GM12878 (cell line): ENCODE data around the gene RPIA. TPM values are rescaled to one million over a fixed set of nuclear protein-coding genes. Genes with fewer than 3 reads are reported as not detected.

Experiments used
- ATAC-seq: fragments of 200-7000 bp; cut with Tn5 transposase; 3 replicates; pipeline ENCODE4 v1.9.1; 2020; ENCODE audit warnings: mild to moderate bottlenecking, moderate library complexity
- BruUV-seq: library from RNA; stranded (reverse); fragments of 400-500 nt; replicated peaks from 2 replicates; lab custom pipeline; 2021; lab: Mats Ljungman, UMichigan
- CTCF ChIA-PET: fragments of 300-600 bp; sonication (Branson Sonifier 250); formaldehyde crosslinking; extraction: SDS; loops from one replicate; lab custom pipeline; 2021; ENCODE audit warnings: inconsistent platforms; lab: Yijun Ruan, JAX
- POLR2A ChIA-PET: fragments of 350-600 bp; formaldehyde crosslinking; extraction: SDS; loops from one replicate; lab custom pipeline; 2021; ENCODE audit warnings: inconsistent platforms; lab: Charles Lee
- RAD21 ChIA-PET: fragments of 300-600 bp; sonication (Branson Sonifier 250); formaldehyde crosslinking; loops from one replicate; lab custom pipeline; 2023; ENCODE audit warnings: antibody characterized with exemption; ENCODE audit not compliant: unreplicated experiment; lab: Charles Lee
- SMC1A ChIA-PET: fragments of 300-600 bp; sonication (Branson Sonifier 250); formaldehyde crosslinking; loops from one replicate; lab custom pipeline; 2023; ENCODE audit not compliant: unreplicated experiment, uncharacterized antibody; lab: Charles Lee
- DNase-seq: peaks from one replicate; pipeline ENCODE4 v3.0.0-alpha.2; 2011; ENCODE audit warnings: low read depth, low spot score
- FAIRE-seq: peaks from 3 replicates; lab custom pipeline; 2011; peaks lifted over from hg19 to GRCh38; lab: Jason Lieb, UNC
- H2AFZ ChIP-seq: 2 replicates; pipeline ENCODE4 v1.6.0; 2011; ENCODE audit warnings: low read depth, low read length, control low read depth; ENCODE audit not compliant: control insufficient read depth
- H3K27ac ChIP-seq: 2 replicates; pipeline ENCODE4 v1.5.1; 2011; ENCODE audit warnings: control low read depth; ENCODE audit not compliant: control insufficient read depth, insufficient read depth
- H3K27me3 ChIP-seq, 2 experiments: replicated peaks in 1 of 2; 2 replicates each; pipeline versions ENCODE4 v1.6.0 to v1.6.1; 2011; ENCODE audit warnings: low read length in 1 of 2; ENCODE audit not compliant: control insufficient read depth in 2 of 2, insufficient read depth in 2 of 2
- H3K36me3 ChIP-seq, 2 experiments: 2 replicates each; pipeline ENCODE4 v1.5.1; 2011; ENCODE audit warnings: low read length in 1 of 2; ENCODE audit not compliant: control insufficient read depth in 2 of 2, insufficient read depth in 2 of 2
- H3K4me1 ChIP-seq: 2 replicates; pipeline ENCODE4 v1.6.1; 2011; ENCODE audit warnings: mild to moderate bottlenecking, low read length, moderate library complexity, mixed read lengths; ENCODE audit not compliant: control insufficient read depth, insufficient read depth
- H3K4me2 ChIP-seq: 2 replicates; pipeline ENCODE4 v1.6.0; 2011; ENCODE audit warnings: control low read depth; ENCODE audit not compliant: control insufficient read depth, insufficient read depth
- H3K4me3 ChIP-seq: fragments of 200-600 bp; sonication (generic); 2 replicates; pipeline ENCODE4 v1.5.1; 2016
- H3K79me2 ChIP-seq: 2 replicates; pipeline ENCODE4 v1.6.0; 2011; ENCODE audit warnings: low read length; ENCODE audit not compliant: control insufficient read depth, insufficient read depth
- H3K9ac ChIP-seq: 2 replicates; pipeline ENCODE4 v1.8.0; 2011; ENCODE audit warnings: low read length, control low read depth, mixed read lengths; ENCODE audit not compliant: control insufficient read depth, insufficient read depth
- H3K9me3 ChIP-seq: replicated peaks from 3 replicates; pipeline ENCODE4 v1.5.1; 2011; ENCODE audit warnings: mild to moderate bottlenecking, low read length; ENCODE audit not compliant: control insufficient read depth, insufficient read depth
- H4K20me1 ChIP-seq: 2 replicates; pipeline ENCODE4 v1.6.0; 2011; ENCODE audit not compliant: control insufficient read depth, insufficient read depth
- BMI1 ChIP-seq: fragments of 450-650 bp; IDR thresholded peaks from 2 replicates; pipeline ENCODE4 v1.6.1; 2016; ENCODE audit warnings: mild to moderate bottlenecking, moderate library complexity, borderline replicate concordance
- FOXM1 ChIP-seq: IDR thresholded peaks from 2 replicates; pipeline ENCODE4 v1.6.1; 2012; ENCODE audit warnings: low read depth, mild to moderate bottlenecking, inconsistent platforms, low read length, moderate library complexity
- MLLT1 ChIP-seq: fragments of 450-650 bp; IDR thresholded peaks from 2 replicates; pipeline ENCODE4 v1.6.1; 2016; ENCODE audit warnings: mild to moderate bottlenecking
- MTA2 ChIP-seq: fragments of 450-650 bp; IDR thresholded peaks from 2 replicates; pipeline ENCODE4 v1.6.1; 2016; ENCODE audit warnings: low read depth, mild to moderate bottlenecking, moderate library complexity
- MXI1 ChIP-seq: fragments of 150-350 bp; IDR thresholded peaks from 2 replicates; pipeline ENCODE4 v1.6.1; 2011; ENCODE audit warnings: low read depth, mild to moderate bottlenecking, inconsistent platforms, low read length, improper control_type of control experiment
- NR2C1 ChIP-seq: fragments of 450-650 bp; IDR thresholded peaks from 2 replicates; pipeline ENCODE4 v1.6.1; 2017; ENCODE audit warnings: antibody characterized with exemption, mild to moderate bottlenecking, moderate library complexity
- NR2C2 ChIP-seq: IDR thresholded peaks from 2 replicates; pipeline ENCODE4 v1.6.1; 2011; ENCODE audit warnings: borderline replicate concordance, low read depth; ENCODE audit not compliant: control insufficient read depth, insufficient read length
- SIX5 ChIP-seq: IDR thresholded peaks from 2 replicates; pipeline ENCODE4 v1.6.1; 2011; ENCODE audit warnings: mild to moderate bottlenecking, low read depth, low read length, moderate library complexity; ENCODE audit not compliant: severe bottlenecking
- SMARCA5 ChIP-seq: fragments of 450-650 bp; IDR thresholded peaks from 2 replicates; pipeline ENCODE4 v1.6.1; 2017; ENCODE audit warnings: mild to moderate bottlenecking
- STAT3 ChIP-seq: IDR thresholded peaks from 2 replicates; pipeline ENCODE4 v1.6.1; 2011; ENCODE audit warnings: low read depth, low read length, improper control_type of control experiment
- SUPT20H ChIP-seq: IDR thresholded peaks from 2 replicates; pipeline ENCODE4 v1.6.1; 2011; ENCODE audit warnings: low read depth, mild to moderate bottlenecking, low read length, moderate library complexity, borderline replicate concordance; ENCODE audit not compliant: control insufficient read depth
- USF1 ChIP-seq: IDR thresholded peaks from 2 replicates; pipeline ENCODE4 v1.6.1; 2011; ENCODE audit warnings: borderline replicate concordance, low read depth, mild to moderate bottlenecking, moderate library complexity, mixed read lengths, low read length; ENCODE audit not compliant: insufficient read depth; ENCODE audit errors: extremely low read length
- WRNIP1 ChIP-seq: IDR thresholded peaks from 2 replicates; pipeline ENCODE4 v1.6.1; 2011; ENCODE audit warnings: low read depth, low read length, improper control_type of control experiment, borderline replicate concordance
- WGBS: methylation state at CpG from one replicate; pipeline ENCODE4 v1.1.6; 2016; ENCODE audit warnings: low lambda C conversion rate; ENCODE audit not compliant: insufficient replicate concordance, insufficient coverage; ENCODE audit errors: missing lambda C conversion rate; 5-methylcytosine and 5-hydroxymethylcytosine counted together
- in situ Hi-C: fragments of 300-500 bp; cut with MboI; formaldehyde crosslinking; loops from 9 replicates; pipeline ENCODE4 v1.14.3; 2018; ENCODE audit warnings: mixed read lengths
- intact Hi-C: fragments of 100-400 bp; cut with micrococcal nuclease; formaldehyde crosslinking; loops from one replicate; pipeline ENCODE4 v1.14.2; 2022; ENCODE audit not compliant: unreplicated experiment
- polyA plus RNA-seq, 11 experiments: library from polyadenylated mRNA; depleted of rRNA in 4 of 11; unstranded in 6 of 11; stranded (reverse) in 5 of 11; fragments of >200 nt; fragmentation: Nextera tagmentation in 4 of 11; fragmentation: Illumina TruSeq in 1 of 11; extraction: Ambion mirVana in 4 of 11; extraction: Trizol in 1 of 11; gene quantifications; 1 replicate in 1 of 11; 2 replicates in 10 of 11; pipeline versions ENCODE4 v1.2.1 to v1.2.3, GENCODE V29; 2011 to 2016; ENCODE audit warnings: inconsistent platforms in 2 of 11, missing spikeins in 2 of 11, low read depth in 1 of 11
- total RNA-seq, 4 experiments: library from RNA; depleted of rRNA in 3 of 4; stranded (reverse); fragments of >200 nt in 3 of 4; fragmentation: Illumina TruSeq in 1 of 4; extraction: Trizol in 1 of 4; gene quantifications; 2 replicates each; pipeline versions ENCODE4 v1.2.1 to v1.2.3, GENCODE V29; 2013 to 2021

RPIA gene
- total and polyA plus RNA-seq, 10 of the 15 experiments (the other 5 are each of a cell fraction or from before 2014, with no cell fraction given) = 7.1 to 58.1 (median 41.6) TPM

GRCh38 chr2:88698027-88698413 lies 6.5 kb downstream of the RPIA start:
- ATAC-seq (no peak), FAIRE-seq (no peak), DNase-seq (no peak)
- Histone ChIP-seq H3K4me2 (no peak overlapping the region), H3K9ac (no peak overlapping the region), H3K9me3 (no peaks in the 10 kb centered on the region; the same call in 2 of the 3 replicates), H3K27me3 (no peaks in the 10 kb centered on the region), H3K4me1 (no peaks in the 10 kb centered on the region; the same call in 1 of the 2 replicates), H3K79me2 (peaks cover 44% of the 10 kb centered on the region), H3K36me3 (peaks cover 2 to 15% of the 10 kb centered on the region in 2 experiments; a peak in 3 of 4 replicates), H2AFZ (no peak overlapping the region), H4K20me1 (no peaks in the 10 kb centered on the region), H3K27ac (no peak overlapping the region), H3K4me3 (no peak overlapping the region)
- intact Hi-C loops (no loop called here), in situ Hi-C loops (no loop called here)
- RAD21 ChIA-PET = no interaction called here
- TF ChIP-seq SMARCA5 = no peak
- no peak for TF ChIP-seq FOXM1
- TF ChIP-seq SIX5 = no peak
- no peak for TF ChIP-seq STAT3
- TF ChIP-seq WRNIP1 = no peak
- WGBS = 97% methylated on average over 2 of the region's 2 CpGs
- BruUV-seq = no TSS peak
- SMC1A ChIA-PET = interaction anchor here (0.6 to 1.6 kb wide), 3 partner anchors 10 to 42 kb away, joined by 3 to 4 read pairs (median 3); no protein-coding TSS in a partner anchor
- POLR2A ChIA-PET = interaction anchor here (0.6 to 0.7 kb wide), 2 partner anchors 15 to 172 kb away, joined by 3 to 4 read pairs; no protein-coding TSS in a partner anchor
- CTCF ChIA-PET = interaction anchor here (0.6 to 3.5 kb wide), 4 partner anchors 26 to 262 kb away, joined by 3 to 13 read pairs (median 4); no protein-coding TSS in a partner anchor

GRCh38 chr2:88698498-88699233 lies 7.2 kb downstream of the RPIA start:
- no peak for FAIRE-seq
- no TSS peak for BruUV-seq
- H3K4me2 ChIP-seq = no peak overlapping the region
- CTCF ChIA-PET = interaction anchor here (0.7 to 3.5 kb wide), 6 partner anchors 11 to 115 kb away, joined by 3 to 13 read pairs (median 4); no protein-coding TSS in a partner anchor
- no peak overlapping the region for H3K4me3 ChIP-seq
- H3K79me2 ChIP-seq = peaks cover 37% of the 10 kb centered on the region
- POLR2A ChIA-PET = interaction anchor here (0.6 kb wide), 1 partner anchor 14 kb away, joined by 3 read pairs; no protein-coding TSS in a partner anchor
- H3K36me3 ChIP-seq = peaks cover 5 to 15% of the 10 kb centered on the region in 2 experiments; a peak in 3 of 4 replicates
- no peak overlapping the region for H3K27ac ChIP-seq
- DNase-seq = no peak
- no peak overlapping the region for H3K9ac ChIP-seq
- in situ Hi-C loops (no loop called here), intact Hi-C loops (no loop called here)
- no peaks in the 10 kb centered on the region; the same call in 1 of the 2 replicates for H3K4me1 ChIP-seq
- no peak overlapping the region for H2AFZ ChIP-seq
- no peak for ATAC-seq
- no peaks in the 10 kb centered on the region for H4K20me1 ChIP-seq
- SMC1A ChIA-PET = interaction anchor here (0.6 to 1.6 kb wide), 4 partner anchors 10 to 41 kb away, joined by 3 to 4 read pairs (median 4); no protein-coding TSS in a partner anchor
- no peaks in the 10 kb centered on the region for H3K27me3 ChIP-seq
- H3K9me3 ChIP-seq = no peaks in the 10 kb centered on the region; the same call in 2 of the 3 replicates
- WGBS = 100% methylated on average over 3 of the region's 3 CpGs
- RAD21 ChIA-PET = no interaction called here
- no peak for TF ChIP-seq NR2C2
- no peak for TF ChIP-seq MTA2
- TF ChIP-seq SIX5 = no peak
- TF ChIP-seq BMI1 = no peak
- no peak for TF ChIP-seq NR2C1
- no peak for TF ChIP-seq SUPT20H
- no peak for TF ChIP-seq MXI1
- no peak for TF ChIP-seq MLLT1
- no peak for TF ChIP-seq USF1
